ENCODE measurements around the gene SNX10.
A peak's percentile ranks its signal among the peaks of the same experiment; 100 is the strongest.
"Not testable (repeated sequence)": the region's sequence is repeated elsewhere in the genome, so short reads cannot be mapped to it uniquely, and the experiment has no call there.

SNX10 gene, protein sequence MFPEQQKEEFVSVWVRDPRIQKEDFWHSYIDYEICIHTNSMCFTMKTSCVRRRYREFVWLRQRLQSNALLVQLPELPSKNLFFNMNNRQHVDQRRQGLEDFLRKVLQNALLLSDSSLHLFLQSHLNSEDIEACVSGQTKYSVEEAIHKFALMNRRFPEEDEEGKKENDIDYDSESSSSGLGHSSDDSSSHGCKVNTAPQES

GRCh38 chr7:26291699-26292538 is at the start of gene SNX10:
Gene SNX10, plus strand, starts transcription at chr7:26291862. Its CDS starts 54,581 bp downstream, at chr7:26346443.
- peak; percentile 37 to 56 for DNase-seq (ENCODE audit: extremely low read depth in 1 of 2, low read depth in 1 of 2)

DNA sequence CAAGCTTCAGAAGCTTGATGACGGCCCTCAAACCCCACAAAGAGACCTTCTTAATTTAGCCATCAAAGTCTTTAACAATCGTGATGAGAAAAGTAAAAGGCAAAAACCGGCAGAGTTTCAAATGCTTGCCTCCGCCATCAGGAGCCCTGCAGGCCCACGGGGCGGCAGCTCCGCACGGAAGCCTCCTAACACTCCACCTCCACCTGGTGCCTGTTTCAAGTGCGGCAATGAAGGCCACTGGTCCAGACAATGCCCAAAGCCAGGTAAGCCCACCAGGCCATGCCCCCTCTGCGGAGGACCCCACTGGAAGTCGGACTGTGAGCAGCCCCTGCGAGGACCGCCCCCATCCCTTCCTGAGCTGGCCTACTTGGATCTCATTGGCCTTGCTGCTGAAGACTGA is 46.5 kb upstream of the SNX10 start:
- no peak for DNase-seq (ENCODE audit: extremely low read depth in 1 of 2, low read depth in 1 of 2)

DNA sequence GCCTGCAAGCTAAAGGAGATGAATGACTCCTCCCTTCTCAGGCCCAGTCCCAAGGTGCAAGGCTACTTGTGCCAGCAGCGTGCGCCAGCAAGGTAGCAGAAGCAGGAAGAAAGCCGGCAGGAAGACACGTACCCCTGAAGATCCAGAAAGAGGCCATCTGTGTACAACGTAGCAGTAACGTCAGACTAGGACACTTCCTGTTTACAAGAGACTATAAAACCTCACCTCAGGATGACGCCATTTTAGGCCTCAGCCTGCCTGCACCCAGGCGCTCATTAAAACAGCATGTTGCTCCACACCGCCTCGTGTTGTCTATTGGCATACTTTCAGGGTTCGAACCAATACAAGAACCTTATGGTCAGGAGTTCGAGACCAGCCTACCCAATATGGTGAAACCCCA is 41.4 kb upstream of the SNX10 start:
- DNase-seq (ENCODE audit: extremely low read depth in 1 of 2, low read depth in 1 of 2): no peak

- not testable (repeated sequence) for DNase-seq (ENCODE audit: extremely low read depth in 1 of 2, low read depth in 1 of 2)
Observed at GRCh38 chr7:26261866-26262265, 29.8 kb upstream of the SNX10 start.

DNA sequence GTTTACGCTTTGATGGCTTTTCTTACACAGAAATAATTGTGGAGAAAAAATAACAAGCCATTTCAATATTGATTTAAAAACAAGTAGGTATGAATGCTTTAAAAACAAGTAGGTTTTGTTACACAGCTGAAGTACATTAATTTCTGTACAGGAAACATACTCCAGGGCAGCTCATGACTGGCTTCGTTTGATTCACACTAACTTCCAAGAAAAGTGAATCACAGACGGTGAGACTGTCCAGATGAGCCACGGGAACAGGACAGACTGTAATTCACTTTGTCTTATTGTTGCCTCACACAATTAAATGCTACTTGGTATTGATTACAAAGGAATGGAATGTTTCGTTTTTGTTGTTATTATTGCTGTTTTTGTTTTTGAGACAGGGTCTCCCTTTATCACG is 26.6 kb upstream of the SNX10 start:
- no peak for DNase-seq (ENCODE audit: extremely low read depth in 1 of 2, low read depth in 1 of 2)

- no peak for DNase-seq (ENCODE audit: extremely low read depth in 1 of 2, low read depth in 1 of 2)
Observed at GRCh38 chr7:26265499-26266075, 26.1 kb upstream of the SNX10 start.

DNA sequence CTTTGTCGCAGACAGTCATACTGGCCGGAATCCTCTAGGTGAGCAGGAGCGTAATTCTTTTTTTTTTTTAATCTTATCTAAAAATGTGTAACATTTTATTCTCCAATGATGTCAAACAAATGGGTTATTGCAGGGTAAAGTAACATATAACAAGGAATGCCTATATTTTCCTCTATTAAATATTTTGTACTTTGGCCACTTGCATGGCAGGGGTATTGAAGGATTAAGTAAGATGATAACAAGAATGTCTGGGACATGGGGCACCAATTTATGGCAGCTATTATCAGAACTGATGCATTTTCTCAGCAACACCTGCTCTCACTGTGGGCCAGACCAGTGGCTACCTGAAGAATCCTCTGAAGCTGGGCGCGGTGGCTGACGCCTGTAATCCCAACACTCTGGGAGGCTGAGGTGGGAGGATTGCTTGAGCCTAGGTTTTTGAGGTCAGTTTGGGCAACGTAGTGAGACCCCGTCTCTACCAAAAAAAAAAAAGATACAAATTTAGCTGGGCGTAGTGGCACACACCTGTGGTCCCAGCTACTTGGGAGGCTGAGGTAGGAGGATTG is 24.0 kb upstream of the SNX10 start:
- DNase-seq (ENCODE audit: extremely low read depth in 1 of 2, low read depth in 1 of 2): no peak

- no peak for DNase-seq (ENCODE audit: extremely low read depth in 1 of 2, low read depth in 1 of 2)
Observed at GRCh38 chr7:26275213-26275612, 16.4 kb upstream of the SNX10 start.

DNA sequence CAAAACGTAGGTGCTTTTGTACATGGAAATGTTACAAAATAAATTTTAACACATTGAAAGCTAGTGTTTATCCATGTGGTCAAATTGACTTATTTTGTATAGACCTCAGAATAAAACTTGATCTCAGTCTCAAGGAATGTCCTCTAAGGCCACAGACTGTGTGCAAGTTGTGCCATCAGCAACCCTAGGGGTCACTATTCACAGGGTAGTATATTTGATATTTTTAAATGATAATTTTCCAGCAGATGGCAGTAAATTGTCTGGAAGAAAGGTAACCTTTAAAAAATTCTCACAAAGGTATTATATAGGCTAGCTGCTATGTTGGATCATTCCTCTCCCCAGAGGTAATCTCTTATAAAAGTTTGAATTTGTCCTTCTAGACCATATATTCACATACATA is 12.9 kb upstream of the SNX10 start:
- DNase-seq (ENCODE audit: extremely low read depth in 1 of 2, low read depth in 1 of 2): no peak

DNA sequence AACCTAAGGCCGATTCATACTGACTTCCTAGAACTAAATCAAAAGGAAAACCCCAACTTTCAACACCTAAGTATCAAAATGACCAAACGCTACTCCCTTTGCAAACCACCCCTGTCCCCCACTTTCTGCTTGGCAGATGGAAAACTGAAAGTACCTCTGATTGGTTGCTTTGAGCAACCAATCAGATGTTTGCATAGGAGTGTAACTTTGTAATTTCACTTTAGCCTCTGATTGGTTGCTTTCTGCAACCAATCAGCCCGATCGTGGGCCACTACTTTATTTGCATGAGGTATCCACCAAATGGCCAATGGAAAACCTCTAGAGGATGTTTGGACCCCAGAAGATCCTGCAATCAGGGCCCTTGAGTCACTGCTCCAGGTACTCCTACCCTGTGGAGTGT is 12.3 kb upstream of the SNX10 start:
- peak in 1 of 2 donors; percentile 40 for DNase-seq (ENCODE audit: extremely low read depth in 1 of 2, low read depth in 1 of 2)

- DNase-seq (ENCODE audit: extremely low read depth in 1 of 2, low read depth in 1 of 2): no peak
Observed at GRCh38 chr7:26280097-26280496, 11.6 kb upstream of the SNX10 start.

DNA sequence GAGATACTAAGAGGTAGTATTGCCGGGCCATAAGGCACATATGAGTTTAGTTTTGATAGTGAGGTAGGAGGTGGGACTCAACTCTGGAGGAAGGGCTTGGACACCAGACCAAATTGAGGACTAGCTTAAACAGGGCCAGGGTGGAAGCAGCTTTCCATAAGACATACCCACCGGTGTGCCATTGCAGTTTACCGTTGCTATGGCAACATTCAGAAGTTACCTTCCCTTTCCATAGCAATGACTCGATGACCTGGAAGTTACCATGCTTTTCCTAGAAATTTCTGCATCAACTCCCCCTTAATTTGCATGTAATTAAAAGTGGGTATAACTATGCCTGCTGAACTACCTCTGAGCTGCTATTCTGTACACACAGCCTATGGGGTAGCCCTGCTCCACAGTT is 10.9 kb upstream of the SNX10 start:
- no peak for DNase-seq (ENCODE audit: extremely low read depth in 1 of 2, low read depth in 1 of 2)

DNA sequence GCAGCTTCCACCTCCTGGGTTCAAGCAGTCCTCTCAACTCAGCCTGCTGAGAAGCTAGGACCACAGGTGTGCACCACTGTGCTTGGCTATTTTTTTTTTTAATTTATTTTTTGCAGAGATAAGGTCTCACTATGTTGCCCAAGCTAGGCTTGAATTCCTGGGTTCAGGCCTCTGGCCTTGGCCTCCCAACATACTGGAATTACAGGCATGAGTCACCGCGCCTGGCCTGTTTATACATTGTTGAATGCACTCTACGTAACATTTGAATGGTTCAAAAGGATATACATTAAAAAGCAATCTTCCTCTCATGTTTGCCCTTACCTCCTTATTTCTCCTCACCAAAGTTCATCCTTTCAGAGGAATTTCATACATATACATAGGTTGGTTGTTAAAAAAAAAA is 7.2 kb upstream of the SNX10 start:
- DNase-seq (ENCODE audit: extremely low read depth in 1 of 2, low read depth in 1 of 2): no peak

GRCh38 chr7:26284995-26285632 is 6.5 kb upstream of the SNX10 start:
- no peak for DNase-seq (ENCODE audit: extremely low read depth in 1 of 2, low read depth in 1 of 2)

GRCh38 chr7:26286157-26286556 is 5.5 kb upstream of the SNX10 start:
- DNase-seq (ENCODE audit: extremely low read depth in 1 of 2, low read depth in 1 of 2): no peak

GRCh38 chr7:26288126-26288525 is 3.5 kb upstream of the SNX10 start:
- not testable (repeated sequence) for DNase-seq (ENCODE audit: extremely low read depth in 1 of 2, low read depth in 1 of 2)

- DNase-seq (ENCODE audit: extremely low read depth in 1 of 2, low read depth in 1 of 2): no peak
Observed at GRCh38 chr7:26291251-26291650, 411 bp upstream of the SNX10 start.

- no peak for DNase-seq (ENCODE audit: extremely low read depth in 1 of 2, low read depth in 1 of 2)
Observed at GRCh38 chr7:26292768-26293560, 1.3 kb downstream of the SNX10 start.

GRCh38 chr7:26293569-26294308 is 2.1 kb downstream of the SNX10 start:
- DNase-seq (ENCODE audit: extremely low read depth in 1 of 2, low read depth in 1 of 2): peak; percentile 28 to 76

DNA sequence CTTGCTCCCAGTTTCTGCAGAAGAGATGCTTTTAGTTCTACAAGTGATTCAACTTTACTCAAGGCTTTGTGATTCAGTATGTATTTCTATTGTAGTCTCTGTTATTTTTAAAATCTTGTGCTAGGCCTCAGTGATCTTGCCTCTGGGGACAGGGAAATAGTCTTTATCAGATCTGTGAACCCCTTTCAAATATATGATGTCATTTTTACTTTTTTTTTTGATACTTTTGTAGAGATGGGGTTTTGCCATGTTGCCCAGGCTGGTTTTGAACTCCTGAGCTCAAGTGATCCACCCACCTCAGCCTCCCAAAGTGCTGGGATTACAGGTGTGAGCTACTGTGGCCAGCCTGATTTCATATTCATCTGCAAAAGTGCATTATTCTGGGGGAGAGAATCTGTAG is 3.4 kb downstream of the SNX10 start:
- no peak for DNase-seq (ENCODE audit: extremely low read depth in 1 of 2, low read depth in 1 of 2)

All from stimulated activated CD8-positive, alpha-beta memory T cell treated with anti-CD3 and anti-CD28 coated beads, Interleukin-7, amount 100 ng/mL, for 48 hours (primary cell).